ENCODE measurements around the gene RALGDS.
A peak's percentile ranks its signal among the peaks of the same experiment; 100 is the strongest.
"Not testable (repeated sequence)": the region's sequence is repeated elsewhere in the genome, so short reads cannot be mapped to it uniquely, and the experiment has no call there.

RALGDS gene

GRCh38 chr9:133103987-133104505, 17.0 kb downstream of the RALGDS start:
- no peak for DNase-seq

GRCh38 chr9:133103183-133103986, 17.7 kb downstream of the RALGDS start:
- DNase-seq = peak; percentile 12 to 28

GRCh38 chr9:133102190-133103021, 18.6 kb downstream of the RALGDS start:
- DNase-seq = no peak

GRCh38 chr9:133101356-133102189, 19.5 kb downstream of the RALGDS start:
- no peak for DNase-seq

- no peak for DNase-seq
Observed at GRCh38 chr9:133100506-133101355, 20.3 kb downstream of the RALGDS start.

- no peak for DNase-seq
Observed at GRCh38 chr9:133099726-133100505, 21.1 kb downstream of the RALGDS start.

- DNase-seq = no peak
Observed at GRCh38 chr9:133098871-133099270, 22.2 kb downstream of the RALGDS start.

- no peak for DNase-seq
Observed at GRCh38 chr9:133098104-133098754, 22.8 kb downstream of the RALGDS start.

- no peak for DNase-seq
Observed at GRCh38 chr9:133094842-133095393, 26.1 kb downstream of the RALGDS start.

GRCh38 chr9:133094351-133094750, 26.7 kb downstream of the RALGDS start:
- not testable (repeated sequence) for DNase-seq

- DNase-seq = no peak
Observed at GRCh38 chr9:133090752-133091385, 30.2 kb downstream of the RALGDS start.

- DNase-seq = no peak
Observed at GRCh38 chr9:133090187-133090586, 30.9 kb downstream of the RALGDS start.

GRCh38 chr9:133089271-133089671, 31.8 kb downstream of the RALGDS start:
- DNase-seq = no peak

- DNase-seq = no peak
Observed at GRCh38 chr9:133088756-133089155, 32.3 kb downstream of the RALGDS start.

GRCh38 chr9:133088146-133088750, 32.8 kb downstream of the RALGDS start:
- no peak for DNase-seq

GRCh38 chr9:133087429-133088145, 33.5 kb downstream of the RALGDS start:
- no peak for DNase-seq

GRCh38 chr9:133086894-133087293, 34.1 kb downstream of the RALGDS start:
- no peak for DNase-seq

GRCh38 chr9:133086212-133086860, 34.7 kb downstream of the RALGDS start:
- DNase-seq = not testable (repeated sequence)

All from NCI-H526 (cell line).